H9 (cell line): ENCODE data around the gene CTNNAL1. TPM values are rescaled to one million over a fixed set of nuclear protein-coding genes. Genes with fewer than 3 reads are reported as not detected.

Experiments used
- DNase-seq: peaks from one replicate; pipeline ENCODE4 v3.0.0-alpha.2; 2017
- H2AFZ ChIP-seq: one replicate; pipeline ENCODE4 v1.6.1; 2013; ENCODE audit warnings: mild to moderate bottlenecking, low read length, control low read depth, moderate library complexity
- H2AK5ac ChIP-seq: 2 replicates; pipeline ENCODE4 v1.6.1; 2013; ENCODE audit warnings: low read length, control low read depth, mixed read lengths; ENCODE audit not compliant: insufficient read length
- H2BK120ac ChIP-seq: one replicate; pipeline ENCODE4 v1.6.1; 2013; ENCODE audit warnings: low read depth, mild to moderate bottlenecking, low read length, control low read depth, inconsistent platforms; ENCODE audit not compliant: poor library complexity, severe bottlenecking
- H2BK12ac ChIP-seq: 2 replicates; pipeline ENCODE4 v1.6.1; 2013; ENCODE audit warnings: low read length, control low read depth, mixed read lengths, low read depth; ENCODE audit not compliant: insufficient read length
- H2BK15ac ChIP-seq: 2 replicates; pipeline ENCODE4 v1.6.1; 2013; ENCODE audit warnings: low read depth, low read length, control low read depth
- H2BK20ac ChIP-seq: one replicate; pipeline ENCODE4 v1.6.1; 2013; ENCODE audit warnings: low read depth, mild to moderate bottlenecking, low read length, control low read depth, inconsistent platforms; ENCODE audit not compliant: poor library complexity, severe bottlenecking
- H2BK5ac ChIP-seq: 2 replicates; pipeline ENCODE4 v1.6.1; 2013; ENCODE audit warnings: low read length, control low read depth, mixed read lengths; ENCODE audit not compliant: insufficient read length
- H3K14ac ChIP-seq: 2 replicates; pipeline ENCODE4 v1.6.1; 2013; ENCODE audit warnings: low read length, control low read depth; ENCODE audit not compliant: insufficient read depth
- H3K18ac ChIP-seq: 2 replicates; pipeline ENCODE4 v1.6.1; 2013; ENCODE audit warnings: low read depth, mild to moderate bottlenecking, mixed read lengths, low read length, control low read depth; ENCODE audit not compliant: insufficient read length
- H3K23ac ChIP-seq: 2 replicates; pipeline ENCODE4 v1.6.1; 2013; ENCODE audit warnings: low read length, control low read depth, mixed read lengths, low read depth; ENCODE audit not compliant: insufficient read length
- H3K23me2 ChIP-seq: 2 replicates; pipeline ENCODE4 v1.6.1; 2013; ENCODE audit warnings: low read depth, mild to moderate bottlenecking, mixed read lengths, low read length, control low read depth; ENCODE audit not compliant: insufficient read length, poor library complexity, severe bottlenecking
- H3K27ac ChIP-seq: 2 replicates; pipeline ENCODE4 v1.5.1; 2013; ENCODE audit warnings: low read length, control low read depth, mixed read lengths, low read depth; ENCODE audit not compliant: insufficient read length
- H3K27me3 ChIP-seq: 2 replicates; pipeline ENCODE4 v1.6.1; 2013; ENCODE audit warnings: low read length, control low read depth, inconsistent platforms; ENCODE audit not compliant: insufficient read depth
- H3K4ac ChIP-seq: 2 replicates; pipeline ENCODE4 v1.6.1; 2013; ENCODE audit warnings: low read depth, mild to moderate bottlenecking, control low read depth, inconsistent platforms, low read length, moderate library complexity
- H3K4me1 ChIP-seq: 2 replicates; pipeline ENCODE4 v1.6.1; 2013; ENCODE audit warnings: low read length, control low read depth, inconsistent platforms; ENCODE audit not compliant: insufficient read depth
- H3K4me2 ChIP-seq: 2 replicates; pipeline ENCODE4 v1.6.1; 2013; ENCODE audit warnings: low read length, control low read depth, mixed read lengths; ENCODE audit not compliant: insufficient read length, insufficient read depth
- H3K56ac ChIP-seq: 2 replicates; pipeline ENCODE4 v1.6.1; 2013; ENCODE audit warnings: low read depth, mild to moderate bottlenecking, mixed read lengths, low read length, control low read depth; ENCODE audit not compliant: insufficient read length
- H3K79me1 ChIP-seq: 2 replicates; pipeline ENCODE4 v1.6.1; 2013; ENCODE audit warnings: low read depth, mild to moderate bottlenecking, moderate library complexity, low read length, control low read depth, inconsistent platforms; ENCODE audit not compliant: insufficient read depth, poor library complexity, severe bottlenecking
- H3K79me2 ChIP-seq: 2 replicates; pipeline ENCODE4 v1.6.1; 2013; ENCODE audit warnings: low read length, control low read depth, inconsistent platforms; ENCODE audit not compliant: insufficient read depth
- H3K9ac ChIP-seq: 2 replicates; pipeline ENCODE4 v1.6.1; 2013; ENCODE audit warnings: low read length, control low read depth, mixed read lengths; ENCODE audit not compliant: insufficient read length; ENCODE audit errors: extremely low read depth
- H3K9me3 ChIP-seq: one replicate; pipeline ENCODE4 v1.6.1; 2013; ENCODE audit warnings: low read depth, low read length, inconsistent platforms; ENCODE audit not compliant: control insufficient read depth
- H3T11ph ChIP-seq: one replicate; pipeline ENCODE4 v1.6.1; 2013; ENCODE audit warnings: mild to moderate bottlenecking, low read length, control low read depth, inconsistent platforms
- H4K20me1 ChIP-seq: one replicate; pipeline ENCODE4 v1.6.1; 2013; ENCODE audit not compliant: control insufficient read depth, insufficient read length, insufficient read depth
- H4K5ac ChIP-seq: 2 replicates; pipeline ENCODE4 v1.6.1; 2013; ENCODE audit warnings: low read depth, mild to moderate bottlenecking, mixed read lengths, low read length, control low read depth; ENCODE audit not compliant: insufficient read length
- H4K8ac ChIP-seq: replicated peaks from 2 replicates; pipeline ENCODE4 v1.6.1; 2013; ENCODE audit warnings: low read length, control low read depth, mixed read lengths, low read depth; ENCODE audit not compliant: insufficient read length
- H4K91ac ChIP-seq: 2 replicates; pipeline ENCODE4 v1.6.1; 2013; ENCODE audit warnings: low read depth, mild to moderate bottlenecking, moderate library complexity, mixed read lengths, low read length, control low read depth; ENCODE audit not compliant: insufficient read length
- H3K27ac Mint-ChIP-seq, 3 experiments: 2 replicates in 2 of 3; 3 replicates in 1 of 3; pipeline ENCODE4 v1.8.0; 2020 to 2021; ENCODE audit warnings: mixed read lengths in 3 of 3, mild to moderate bottlenecking in 1 of 3, moderate library complexity in 1 of 3
- H3K27me3 Mint-ChIP-seq: 2 replicates; pipeline ENCODE4 v1.8.0; 2021; ENCODE audit warnings: low read depth, mild to moderate bottlenecking, moderate library complexity, mixed read lengths
- H3K36me3 Mint-ChIP-seq, 3 experiments: 2 replicates in 2 of 3; 3 replicates in 1 of 3; pipeline ENCODE4 v1.8.0; 2020 to 2021; ENCODE audit warnings: low read depth in 3 of 3, mixed read lengths in 3 of 3; ENCODE audit not compliant: insufficient read depth in 1 of 3
- H3K4me1 Mint-ChIP-seq, 2 experiments: 2 replicates each; pipeline ENCODE4 v1.8.0; 2020; ENCODE audit warnings: mixed read lengths in 2 of 2
- H3K4me3 Mint-ChIP-seq, 2 experiments: 2 replicates in 1 of 2; 3 replicates in 1 of 2; pipeline ENCODE4 v1.8.0; 2020 to 2021; ENCODE audit warnings: mild to moderate bottlenecking in 2 of 2, mixed read lengths in 2 of 2, moderate library complexity in 1 of 2
- H3K9me3 Mint-ChIP-seq, 2 experiments: 2 replicates in 1 of 2; 3 replicates in 1 of 2; pipeline ENCODE4 v1.8.0; 2020; ENCODE audit warnings: mild to moderate bottlenecking in 2 of 2, mixed read lengths in 2 of 2, moderate library complexity in 1 of 2
- WGBS: extraction: QIAGEN DNeasy Blood & Tissue Kit; methylation state at CpG from one replicate; pipeline ENCODE4 v1.1.7; 2013; ENCODE audit warnings: missing lambda C conversion rate, low lambda C conversion rate, mixed read lengths; ENCODE audit not compliant: insufficient read length; ENCODE audit errors: extremely low coverage; 5-methylcytosine and 5-hydroxymethylcytosine counted together
- total RNA-seq: library from RNA; stranded (reverse); gene quantifications from 2 replicates; pipeline ENCODE4 v1.2.1, GENCODE V29; 2021
- TF ChIP-seq, protein P1 (sequence below): fragments of 200-600 bp; sonication (generic); conservative IDR thresholded peaks from 3 replicates; pipeline ENCODE4 v1.8.0; 2021; ENCODE audit warnings: antibody characterized with exemption, mild to moderate bottlenecking

The CTNNAL1 gene
- total RNA-seq, 1 experiment from 2014 or later: 52.9 TPM

GRCh38 chr9:109043578-109043977, 30.3 kb upstream of the CTNNAL1 start:
- Histone ChIP-seq H2BK5ac (no peak overlapping the region), H4K91ac (no peak overlapping the region), H3T11ph (no peak overlapping the region), H3K23me2 (no peaks in the 10 kb centered on the region), H3K9me3 (no peaks in the 10 kb centered on the region), H4K5ac (no peak overlapping the region), H3K27me3 (no peaks in the 10 kb centered on the region), H3K18ac (no peak overlapping the region), H4K8ac (no peak overlapping the region), H3K79me2 (no peaks in the 10 kb centered on the region), H3K4me1 (no peaks in the 10 kb centered on the region), H4K20me1 (no peaks in the 10 kb centered on the region), H2BK12ac (no peak overlapping the region), H3K4ac (no peak overlapping the region), H2BK20ac (no peak overlapping the region), H3K27ac (no peak overlapping the region), H2BK120ac (no peak overlapping the region), H3K79me1 (no peaks in the 10 kb centered on the region), H3K9ac (no peak overlapping the region), H3K14ac (no peak overlapping the region), H3K56ac (no peak overlapping the region), H3K23ac (no peak overlapping the region), H3K4me2 (no peak overlapping the region), H2BK15ac (no peak overlapping the region), H2AFZ (no peak overlapping the region), H2AK5ac (no peak overlapping the region)
- Mint-ChIP-seq H3K27ac (no peak overlapping the region), H3K27me3 (no peaks in the 10 kb centered on the region; the same call in 1 of the 2 replicates), H3K4me3 (no peak overlapping the region), H3K36me3 (peaks cover 29 to 66% (median 51%) of the 10 kb centered on the region in 3 experiments; a peak in 6 of 7 replicates), H3K9me3 (no peaks in the 10 kb centered on the region), H3K4me1 (no peaks in the 10 kb centered on the region)
- DNase-seq: no peak
- WGBS: no CpG with 5 or more reads among the region's 4 CpGs
- TF ChIP-seq, protein P1, sequence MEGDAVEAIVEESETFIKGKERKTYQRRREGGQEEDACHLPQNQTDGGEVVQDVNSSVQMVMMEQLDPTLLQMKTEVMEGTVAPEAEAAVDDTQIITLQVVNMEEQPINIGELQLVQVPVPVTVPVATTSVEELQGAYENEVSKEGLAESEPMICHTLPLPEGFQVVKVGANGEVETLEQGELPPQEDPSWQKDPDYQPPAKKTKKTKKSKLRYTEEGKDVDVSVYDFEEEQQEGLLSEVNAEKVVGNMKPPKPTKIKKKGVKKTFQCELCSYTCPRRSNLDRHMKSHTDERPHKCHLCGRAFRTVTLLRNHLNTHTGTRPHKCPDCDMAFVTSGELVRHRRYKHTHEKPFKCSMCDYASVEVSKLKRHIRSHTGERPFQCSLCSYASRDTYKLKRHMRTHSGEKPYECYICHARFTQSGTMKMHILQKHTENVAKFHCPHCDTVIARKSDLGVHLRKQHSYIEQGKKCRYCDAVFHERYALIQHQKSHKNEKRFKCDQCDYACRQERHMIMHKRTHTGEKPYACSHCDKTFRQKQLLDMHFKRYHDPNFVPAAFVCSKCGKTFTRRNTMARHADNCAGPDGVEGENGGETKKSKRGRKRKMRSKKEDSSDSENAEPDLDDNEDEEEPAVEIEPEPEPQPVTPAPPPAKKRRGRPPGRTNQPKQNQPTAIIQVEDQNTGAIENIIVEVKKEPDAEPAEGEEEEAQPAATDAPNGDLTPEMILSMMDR: no peak
